ENCODE data around the gene SPDYE4.

DNA sequence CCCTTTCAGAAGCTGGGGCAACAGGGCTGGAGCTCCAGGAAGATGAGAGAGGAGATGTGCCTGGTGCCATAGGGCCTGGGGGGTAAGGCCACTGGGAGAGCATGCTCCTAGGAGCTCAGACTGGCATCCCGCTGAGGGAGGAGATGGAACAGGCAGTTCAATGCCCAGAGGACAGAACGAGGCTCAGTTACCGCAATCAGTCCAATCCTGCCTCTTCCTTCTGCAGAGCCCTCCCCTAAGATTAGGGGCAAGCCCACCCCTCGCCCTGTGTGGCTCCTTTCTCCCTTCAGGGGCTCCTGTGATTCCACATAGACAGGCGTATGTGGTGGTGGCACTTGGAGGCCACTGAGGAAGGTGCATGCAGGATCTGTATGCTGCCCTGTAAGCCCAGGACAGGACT lies 16.1 kb downstream of the SPDYE4 start:
- TF ChIP-seq, protein P1, sequence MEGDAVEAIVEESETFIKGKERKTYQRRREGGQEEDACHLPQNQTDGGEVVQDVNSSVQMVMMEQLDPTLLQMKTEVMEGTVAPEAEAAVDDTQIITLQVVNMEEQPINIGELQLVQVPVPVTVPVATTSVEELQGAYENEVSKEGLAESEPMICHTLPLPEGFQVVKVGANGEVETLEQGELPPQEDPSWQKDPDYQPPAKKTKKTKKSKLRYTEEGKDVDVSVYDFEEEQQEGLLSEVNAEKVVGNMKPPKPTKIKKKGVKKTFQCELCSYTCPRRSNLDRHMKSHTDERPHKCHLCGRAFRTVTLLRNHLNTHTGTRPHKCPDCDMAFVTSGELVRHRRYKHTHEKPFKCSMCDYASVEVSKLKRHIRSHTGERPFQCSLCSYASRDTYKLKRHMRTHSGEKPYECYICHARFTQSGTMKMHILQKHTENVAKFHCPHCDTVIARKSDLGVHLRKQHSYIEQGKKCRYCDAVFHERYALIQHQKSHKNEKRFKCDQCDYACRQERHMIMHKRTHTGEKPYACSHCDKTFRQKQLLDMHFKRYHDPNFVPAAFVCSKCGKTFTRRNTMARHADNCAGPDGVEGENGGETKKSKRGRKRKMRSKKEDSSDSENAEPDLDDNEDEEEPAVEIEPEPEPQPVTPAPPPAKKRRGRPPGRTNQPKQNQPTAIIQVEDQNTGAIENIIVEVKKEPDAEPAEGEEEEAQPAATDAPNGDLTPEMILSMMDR (IDR thresholded peaks at IDR 0.05; ENCODE audit: insufficient read depth, low read length), result no peak
- TF ChIP-seq POLR2AphosphoS5 (IDR thresholded peaks at IDR 0.05; ENCODE audit: low read depth), result no peak

Measured in HL-60 (cell line).